Kidney tubule cell (primary cell): ENCODE measurements around the gene TAS2R41.

Experiments
- DNase-seq: peaks from one replicate; pipeline ENCODE4 v3.0.0-alpha.2; 2018; ENCODE audit warnings: low spot score

Gene TAS2R41

GRCh38 chr7:143477501-143478150, at the start of gene TAS2R41:
Gene TAS2R41 (plus strand): TSS chr7:143477873. CDS start chr7:143477873, 0 bp downstream.
- DNase-seq, result no peak

GRCh38 chr7:143429770-143430698, 47.6 kb upstream of the TAS2R41 start:
- DNase-seq, result no peak

DNA sequence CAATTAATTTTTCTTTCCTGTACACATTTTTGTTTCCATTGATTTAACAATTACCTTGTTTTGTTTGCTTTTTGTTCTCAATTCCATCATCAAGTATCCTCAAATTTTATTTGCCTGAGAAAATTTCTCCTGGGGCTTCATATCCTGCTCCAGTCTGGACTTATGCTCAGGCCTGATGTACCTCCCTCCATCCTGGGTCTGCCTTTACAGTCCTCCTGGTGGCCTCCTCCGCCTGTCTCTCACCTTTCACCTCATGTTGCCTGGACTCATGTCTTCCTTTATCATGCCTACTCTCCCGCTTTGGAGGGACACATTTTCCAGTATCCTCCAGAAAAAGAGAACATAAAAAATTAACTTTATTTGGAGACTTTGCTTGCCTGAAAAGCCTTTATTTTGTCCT, 46.6 kb upstream of the TAS2R41 start:
- DNase-seq, result no peak

DNA sequence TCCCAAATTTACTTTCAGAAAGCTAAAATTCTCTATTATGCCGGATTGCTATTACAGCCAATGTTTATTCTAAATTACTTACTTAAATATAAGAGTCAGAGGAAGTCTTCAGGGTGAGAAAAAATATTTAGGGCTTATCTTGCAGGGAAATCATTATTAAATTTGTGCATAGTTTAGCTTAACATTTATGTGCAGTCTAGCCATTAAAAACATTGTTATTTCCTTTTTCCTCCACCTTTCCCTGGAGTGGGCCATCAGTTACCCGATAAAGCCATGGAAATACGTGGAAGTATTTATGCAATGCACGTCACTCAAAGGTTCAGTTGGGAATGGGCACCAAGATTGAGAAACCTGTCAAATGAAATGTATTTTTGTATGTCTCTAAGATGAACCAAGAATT, 43.9 kb upstream of the TAS2R41 start:
- no peak for DNase-seq

DNA sequence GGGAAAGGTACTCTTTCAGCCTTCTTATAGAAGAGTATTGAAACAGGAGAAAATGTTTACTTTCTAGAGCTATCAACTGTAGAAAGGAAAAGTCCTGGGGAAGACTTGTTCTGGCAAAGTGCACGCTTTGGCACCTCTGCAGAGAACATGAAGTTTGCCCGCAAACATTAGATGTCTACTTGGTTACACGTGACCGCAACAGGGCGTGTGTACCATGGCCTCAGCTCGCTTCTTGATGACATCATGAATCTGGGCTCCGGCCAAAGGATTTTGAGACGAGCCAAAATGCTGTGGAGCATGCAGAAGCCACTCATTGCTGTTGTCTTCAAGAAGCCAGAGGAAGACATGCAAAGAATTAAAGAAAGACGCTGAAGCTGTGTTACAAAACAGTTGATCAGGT, 43.0 kb upstream of the TAS2R41 start:
- DNase-seq, result peak; percentile 82

- DNase-seq, result peak; percentile 51
Measured at GRCh38 chr7:143435266-143435665, 42.4 kb upstream of the TAS2R41 start.

DNA sequence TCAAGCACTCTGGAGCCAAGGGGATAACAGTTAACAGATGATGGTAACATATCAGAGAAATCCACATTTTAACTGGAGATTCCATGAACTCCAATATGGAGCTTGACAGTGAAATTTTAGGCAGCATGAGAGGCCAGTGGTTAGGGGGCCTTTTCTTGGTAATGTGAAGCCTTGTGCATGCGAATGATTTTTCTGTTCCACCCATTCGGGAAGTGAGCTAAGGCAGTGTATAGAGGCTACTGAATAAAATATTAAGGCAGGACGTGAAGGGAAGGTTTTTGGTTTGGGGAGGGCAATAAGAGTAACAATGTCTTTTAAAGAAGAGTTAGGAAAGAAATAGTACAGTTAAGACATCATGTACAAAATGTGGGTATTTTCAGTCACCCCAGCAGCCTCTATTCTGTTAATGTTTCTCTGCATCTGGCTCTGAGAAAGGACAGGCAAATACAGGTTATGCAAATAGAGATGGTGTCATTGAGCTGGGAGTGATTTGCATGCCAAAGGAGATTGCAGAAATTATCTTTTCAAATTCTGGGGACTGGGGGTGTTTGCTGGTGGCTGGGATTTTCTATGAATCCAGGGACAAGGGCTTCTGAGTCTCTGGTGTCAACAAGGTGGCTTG, 41.2 kb upstream of the TAS2R41 start:
- DNase-seq, result no peak

DNA sequence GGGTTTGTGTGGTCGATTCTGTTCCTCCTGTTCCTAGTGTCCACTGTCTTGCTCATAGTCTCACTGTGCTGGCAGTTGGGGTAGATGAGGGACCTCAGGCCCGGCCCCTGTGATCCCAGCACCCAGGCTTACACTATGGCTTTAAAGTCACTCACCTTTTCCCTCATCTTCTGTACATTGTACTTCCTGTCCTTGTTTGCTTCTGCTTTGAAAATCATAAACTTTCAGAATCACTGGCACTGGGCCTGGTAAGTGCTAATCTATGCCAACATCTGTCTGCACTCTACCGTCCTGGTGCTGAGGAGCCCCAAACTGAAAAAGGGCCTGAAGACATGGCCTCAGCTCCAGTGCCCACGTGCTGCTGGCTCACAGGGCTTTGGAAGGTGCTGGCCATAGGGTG, 40.1 kb upstream of the TAS2R41 start:
- DNase-seq, result no peak

GRCh38 chr7:143439866-143440265, 37.8 kb upstream of the TAS2R41 start:
- DNase-seq, result no peak

DNA sequence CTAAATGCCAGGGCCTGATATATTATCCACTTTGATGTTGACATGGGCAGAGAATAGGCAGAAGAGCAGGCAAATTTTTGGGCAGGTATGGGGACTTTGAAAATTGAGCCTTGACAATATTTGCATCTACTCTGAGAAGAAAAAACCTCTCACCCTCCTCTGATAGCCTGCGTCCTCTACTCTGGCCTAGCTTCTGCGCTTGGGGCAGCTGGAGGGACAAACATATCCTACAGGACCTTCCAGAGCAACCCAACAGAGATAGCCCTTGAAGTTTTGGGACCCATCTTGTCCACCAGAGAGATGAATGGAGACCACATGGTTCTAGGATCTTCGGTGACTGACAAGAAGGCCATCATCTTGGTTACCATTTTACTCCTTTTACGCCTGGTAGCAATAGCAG, 34.5 kb upstream of the TAS2R41 start, which contains the start of gene TAS2R60:
Gene TAS2R60 (plus strand): TSS at position 301 of the 400 bp plus-strand sequence. CDS start 0 bp downstream, at position 301.
- no peak for DNase-seq

DNA sequence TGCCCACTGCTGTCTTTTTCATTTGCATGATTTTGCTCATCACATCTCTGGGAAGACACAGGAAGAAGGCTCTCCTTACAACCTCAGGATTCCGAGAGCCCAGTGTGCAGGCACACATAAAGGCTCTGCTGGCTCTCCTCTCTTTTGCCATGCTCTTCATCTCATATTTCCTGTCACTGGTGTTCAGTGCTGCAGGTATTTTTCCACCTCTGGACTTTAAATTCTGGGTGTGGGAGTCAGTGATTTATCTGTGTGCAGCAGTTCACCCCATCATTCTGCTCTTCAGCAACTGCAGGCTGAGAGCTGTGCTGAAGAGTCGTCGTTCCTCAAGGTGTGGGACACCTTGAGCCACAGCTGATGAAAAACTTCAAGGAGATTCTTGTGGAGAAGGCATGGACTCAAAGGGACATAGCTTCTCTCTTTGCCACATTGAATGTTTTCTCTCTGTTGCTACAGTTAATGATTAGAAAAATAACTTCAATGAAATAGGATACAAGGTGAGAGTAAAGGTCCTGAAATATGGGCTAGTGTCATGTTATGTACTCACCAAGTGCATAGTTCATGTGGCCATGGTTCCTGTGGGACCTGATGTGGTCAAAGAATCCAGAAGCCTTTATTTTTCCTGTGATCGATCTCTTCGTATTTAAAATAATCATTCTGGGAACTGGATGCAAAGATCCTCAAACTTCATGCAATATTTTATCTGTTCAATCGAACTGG, 33.5 kb upstream of the TAS2R41 start:
- DNase-seq, result no peak

- DNase-seq, result no peak
Measured at GRCh38 chr7:143444785-143445184, 32.9 kb upstream of the TAS2R41 start.

DNA sequence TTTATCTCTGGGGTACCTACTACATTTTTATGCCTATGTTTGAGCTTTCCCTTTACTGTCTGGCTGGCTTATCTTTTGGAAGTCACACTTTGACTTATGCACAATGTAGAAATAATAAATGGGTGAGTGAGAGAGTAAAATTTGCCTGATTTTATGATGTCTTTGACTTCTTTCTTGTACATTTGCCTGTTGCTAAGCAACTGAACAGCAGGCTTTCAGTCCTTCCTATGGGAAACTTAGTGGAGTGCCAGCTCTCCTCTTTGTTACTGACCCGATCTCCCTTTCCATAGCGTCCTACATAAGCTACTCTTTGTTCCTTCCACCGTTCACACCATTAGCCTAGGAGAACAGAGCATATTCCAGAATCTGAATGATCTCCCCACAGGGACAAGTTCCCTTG, 30.2 kb upstream of the TAS2R41 start:
- DNase-seq, result no peak

DNA sequence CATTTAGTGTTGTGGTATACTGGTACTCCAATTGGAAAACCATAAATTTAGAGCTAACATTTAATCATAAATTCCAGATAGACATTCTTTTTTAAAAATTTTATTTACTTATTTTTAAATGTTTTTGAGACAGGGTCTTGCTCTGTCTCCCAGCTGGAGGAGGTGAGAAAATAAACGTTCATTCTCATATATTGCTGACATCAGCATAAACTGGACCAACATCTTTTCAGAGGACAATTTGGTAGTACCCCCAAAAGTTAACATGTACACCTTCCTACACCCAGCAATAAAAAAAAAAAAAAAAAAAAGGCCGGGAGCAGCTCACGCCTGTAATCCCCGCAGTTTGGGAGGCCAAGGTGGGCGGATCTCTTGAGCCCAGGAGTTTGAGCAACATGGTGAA, 29.2 kb upstream of the TAS2R41 start:
- DNase-seq, result no peak

DNA sequence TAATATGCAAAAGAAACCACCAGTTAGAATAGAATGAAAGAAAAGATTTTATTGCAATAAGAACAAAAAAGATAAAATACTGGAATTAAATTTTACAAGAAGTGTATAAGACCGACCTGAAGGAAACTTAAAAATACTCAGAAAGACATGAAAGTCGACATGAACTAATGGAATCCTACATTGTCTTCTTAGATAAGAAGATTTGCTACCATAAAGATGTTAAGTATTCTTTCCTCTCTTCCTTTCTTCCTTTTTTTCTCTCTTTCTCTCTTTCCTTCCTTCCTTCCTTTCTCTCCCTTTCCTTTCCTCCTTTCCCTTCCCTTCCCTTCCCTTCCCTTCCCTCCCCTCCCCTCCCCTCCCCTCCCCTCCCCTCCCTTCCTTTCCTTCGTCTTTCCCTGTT, 27.9 kb upstream of the TAS2R41 start:
- DNase-seq, result no peak

DNA sequence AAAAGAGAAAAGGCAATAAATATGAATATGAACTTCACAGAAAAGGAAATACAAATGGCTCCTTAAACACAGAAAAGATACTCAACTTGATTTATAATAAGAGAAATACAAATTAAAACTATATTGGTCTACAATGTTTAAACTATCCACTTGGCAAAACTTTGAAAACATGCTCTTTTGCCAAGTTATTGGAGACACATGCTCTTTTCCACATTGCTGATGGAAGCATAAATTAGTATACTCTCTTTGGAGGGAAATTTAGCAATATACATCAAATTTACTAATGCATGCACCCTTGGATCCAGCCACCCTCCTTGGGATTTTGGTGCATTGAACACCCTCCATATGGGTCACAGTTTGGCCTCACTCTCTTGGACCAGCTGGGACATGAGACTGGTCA, 26.6 kb upstream of the TAS2R41 start:
- no peak for DNase-seq

DNA sequence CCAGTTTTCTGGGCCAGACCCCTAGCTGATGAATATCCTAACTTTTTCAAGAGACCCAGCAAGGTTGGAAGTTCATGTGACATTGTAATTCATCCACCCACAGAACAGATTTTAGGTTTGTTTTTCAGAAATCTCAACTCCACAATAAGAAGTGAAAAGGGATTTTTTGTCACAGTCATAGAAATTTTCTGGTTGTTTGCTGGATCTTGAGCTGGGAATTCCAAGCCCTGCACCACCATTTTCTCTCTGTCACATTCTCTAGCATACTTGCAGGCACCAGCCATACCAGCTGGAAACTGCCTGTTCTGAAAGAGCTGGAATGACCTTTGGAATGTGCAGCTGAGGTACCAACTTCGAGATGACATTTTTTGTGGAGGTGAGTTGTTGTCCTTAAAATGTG, 25.9 kb upstream of the TAS2R41 start:
- DNase-seq, result no peak

- no peak for DNase-seq
Measured at GRCh38 chr7:143452495-143452894, 25.2 kb upstream of the TAS2R41 start.

GRCh38 chr7:143454091-143454680, 23.5 kb upstream of the TAS2R41 start:
- no peak for DNase-seq

DNA sequence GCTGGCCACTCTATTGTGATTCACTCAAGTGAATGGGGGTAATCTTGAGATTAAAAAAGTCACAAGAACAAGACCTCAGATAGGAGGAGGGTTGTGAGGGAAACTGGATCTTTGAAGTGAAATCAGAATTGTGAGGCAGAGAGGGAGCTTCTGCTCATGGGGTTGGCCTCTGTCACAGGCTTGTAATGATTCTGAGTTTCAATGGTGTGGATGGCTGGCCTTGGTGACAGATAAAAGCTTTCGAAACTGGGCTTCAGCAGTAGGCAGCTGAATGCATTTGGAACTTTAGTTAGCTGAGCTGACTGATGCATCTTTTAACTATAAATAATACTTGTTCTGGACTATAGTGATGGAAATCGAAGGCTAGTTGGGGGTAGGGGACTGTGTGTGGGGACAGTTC, 22.2 kb upstream of the TAS2R41 start:
- no peak for DNase-seq

- no peak for DNase-seq
Measured at GRCh38 chr7:143455942-143456341, 21.7 kb upstream of the TAS2R41 start.
